Ascending aorta (tissue), 2 donors: Measurements from ENCODE around the gene CBFA2T2. TPM values are rescaled to one million over a fixed set of nuclear protein-coding genes. Genes with fewer than 3 reads are reported as not detected.

Source experiments
- DNase-seq, 2 donors: peaks; one replicate each; pipeline ENCODE4 v3.0.0-alpha.2; 2019; ENCODE audit warnings: low spot score in 2 of 2
- H3K27ac ChIP-seq, 2 donors: fragments of 200-600 bp; sonication (generic); one replicate each; pipeline ENCODE4 v1.5.1; 2016 to 2017; ENCODE audit warnings: mild to moderate bottlenecking in 1 of 2
- H3K27me3 ChIP-seq: fragments of 200-600 bp; sonication (generic); one replicate; pipeline ENCODE4 v1.5.1; 2017
- H3K36me3 ChIP-seq, 2 donors: fragments of 200-600 bp; sonication (generic); one replicate each; pipeline ENCODE4 v1.5.1; 2016
- H3K4me1 ChIP-seq, 2 donors: fragments of 200-600 bp; sonication (generic); one replicate each; pipeline ENCODE4 v1.5.1; 2016 to 2017; ENCODE audit warnings: mild to moderate bottlenecking in 1 of 2
- H3K4me3 ChIP-seq, 2 donors: fragments of 200-600 bp; sonication (generic); one replicate each; pipeline ENCODE4 v1.5.1; 2016 to 2017; ENCODE audit warnings: mild to moderate bottlenecking in 1 of 2
- H3K9me3 ChIP-seq, 2 donors: fragments of 200-600 bp; sonication (generic); one replicate each; pipeline ENCODE4 v1.5.1; 2016
- CTCF ChIP-seq, 3 experiments: fragments of 200-600 bp in 2 of 3; fragments of 450-650 bp in 1 of 3; sonication (generic) in 2 of 3; IDR thresholded peaks; one replicate each; pipeline ENCODE4 v1.5.1; 2016 to 2019; ENCODE audit warnings: antibody characterized with exemption in 3 of 3, mild to moderate bottlenecking in 1 of 3, moderate library complexity in 1 of 3
- intact Hi-C: fragments of 100-400 bp; cut with DNase I; formaldehyde crosslinking; loops from one replicate; pipeline ENCODE4 v1.15.1; 2023
- total RNA-seq: library from RNA; depleted of rRNA; stranded (reverse); fragments of >200 nt; gene quantifications from one replicate; pipeline ENCODE4 v1.1.0, GENCODE V29; 2016

CBFA2T2 gene
- total RNA-seq, 1 donor from 2014 or later = 22.4 TPM

DNA sequence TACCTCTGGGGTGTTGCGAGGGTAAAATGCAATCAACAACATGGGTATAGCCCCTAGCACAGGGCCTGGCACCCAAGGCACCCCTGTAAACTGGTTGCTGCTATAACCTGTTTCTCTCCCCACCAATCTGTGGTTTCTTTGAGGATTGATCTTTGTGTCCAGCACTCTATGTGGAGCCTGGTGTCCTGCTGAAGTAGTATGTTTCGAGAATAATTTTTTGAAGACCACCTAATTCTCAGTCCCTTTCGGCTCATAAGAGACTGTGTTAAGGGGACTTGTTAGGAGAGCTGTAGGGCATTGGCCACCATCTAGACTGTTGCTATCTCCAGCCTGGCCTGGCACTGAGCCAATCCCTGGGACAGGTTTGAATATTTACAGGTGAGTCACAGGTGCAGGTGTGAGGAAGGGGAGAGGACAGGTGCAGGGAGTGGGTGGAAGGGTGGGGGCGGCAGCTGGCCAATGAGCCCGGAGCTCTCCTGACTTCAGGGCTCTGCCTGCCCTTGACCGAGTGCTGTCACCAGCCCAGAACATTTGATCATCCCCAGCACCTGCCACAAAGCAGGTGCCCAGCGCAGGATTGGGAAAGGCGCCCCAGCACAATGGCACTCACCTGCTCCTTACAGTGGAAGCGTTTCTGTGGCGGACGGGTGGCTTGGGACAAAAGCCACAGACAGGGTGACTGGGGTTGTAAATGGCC, 164.2 kb downstream of the CBFA2T2 start:
- TF ChIP-seq CTCF (IDR thresholded peaks at IDR 0.05) = no peak
- no peak for DNase-seq
- no peaks in the 10 kb centered on the region for H3K27me3 ChIP-seq
- H3K4me3 ChIP-seq = no peak overlapping the region
- no peak overlapping the region for H3K27ac ChIP-seq
- H3K36me3 ChIP-seq = peaks cover 21 to 23% of the 10 kb centered on the region in 2 donors
- intact Hi-C loops = no loop called here
- H3K4me1 ChIP-seq = peaks cover 0 to 4% of the 10 kb centered on the region in 2 donors
- H3K9me3 ChIP-seq = no peaks in the 10 kb centered on the region

DNA sequence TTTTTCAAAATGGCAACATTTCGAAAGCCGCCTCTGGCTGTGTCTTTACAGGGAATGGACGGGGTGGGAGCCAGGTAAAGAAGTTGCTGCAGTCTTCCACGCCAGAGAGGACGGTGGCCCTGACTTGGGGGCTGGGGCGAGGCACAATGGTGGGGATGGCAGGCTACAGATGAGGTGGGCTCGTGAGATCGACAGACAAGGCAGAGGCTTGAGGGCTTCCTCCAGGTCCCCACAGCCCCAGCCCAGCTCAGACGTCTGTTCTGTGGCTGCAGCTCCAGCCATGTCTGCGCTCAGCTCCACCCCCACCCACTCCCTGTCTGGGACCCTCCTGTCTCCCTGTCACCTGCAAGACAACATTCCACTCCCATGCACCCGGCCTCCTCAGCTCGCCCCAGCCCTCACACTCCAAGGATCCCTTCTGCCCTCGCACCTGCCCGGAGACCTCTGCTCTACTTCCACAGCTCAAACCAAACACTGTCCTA, 164.8 kb downstream of the CBFA2T2 start:
- H3K27ac ChIP-seq = no peak overlapping the region
- DNase-seq = peak in 1 of 2 donors; percentile 62
- H3K27me3 ChIP-seq = no peaks in the 10 kb centered on the region
- peaks cover 28 to 29% of the 10 kb centered on the region in 2 donors for H3K36me3 ChIP-seq
- intact Hi-C loops = no loop called here
- TF ChIP-seq CTCF (IDR thresholded peaks at IDR 0.05) = no peak
- H3K4me1 ChIP-seq = peaks cover 0 to 4% of the 10 kb centered on the region in 2 donors
- no peaks in the 10 kb centered on the region for H3K9me3 ChIP-seq
- H3K4me3 ChIP-seq = no peak overlapping the region

- Histone ChIP-seq H3K4me3 (no peak overlapping the region), H3K36me3 (peaks cover 33 to 34% of the 10 kb centered on the region in 2 donors), H3K9me3 (no peaks in the 10 kb centered on the region), H3K27ac (no peak overlapping the region), H3K27me3 (no peaks in the 10 kb centered on the region), H3K4me1 (peaks cover 0 to 4% of the 10 kb centered on the region in 2 donors)
- intact Hi-C loops = no loop called here
- DNase-seq = no peak
- no peak for TF ChIP-seq CTCF (IDR thresholded peaks at IDR 0.05)
Observed at GRCh38 chr20:33655164-33655563, 165.3 kb downstream of the CBFA2T2 start.

- intact Hi-C loops = no loop called here
Observed at GRCh38 chr20:33656010-33656782, 166.3 kb downstream of the CBFA2T2 start.

More at GRCh38 chr20:33656010-33656782, 166.3 kb downstream of the CBFA2T2 start:
- TF ChIP-seq CTCF (IDR thresholded peaks at IDR 0.05) = no peak
- no peak overlapping the region for H3K4me3 ChIP-seq
- H3K4me1 ChIP-seq = peaks cover 0 to 4% of the 10 kb centered on the region in 2 donors
- no peaks in the 10 kb centered on the region for H3K9me3 ChIP-seq
- peaks cover 33 to 36% of the 10 kb centered on the region in 2 donors for H3K36me3 ChIP-seq
- DNase-seq = no peak
- no peaks in the 10 kb centered on the region for H3K27me3 ChIP-seq
- H3K27ac ChIP-seq = no peak overlapping the region
